ENCODE data around the gene ARHGEF4. TPM values are rescaled to one million over a fixed set of nuclear protein-coding genes. Genes with fewer than 3 reads are reported as not detected.
A peak's percentile ranks its signal among the peaks of the same experiment; 100 is the strongest.

Gene ARHGEF4
- total and polyA plus RNA-seq, 5 donors from 2014 or later, result 0.22 to 1.7 (median 0.48) TPM; not detected in 1

DNA sequence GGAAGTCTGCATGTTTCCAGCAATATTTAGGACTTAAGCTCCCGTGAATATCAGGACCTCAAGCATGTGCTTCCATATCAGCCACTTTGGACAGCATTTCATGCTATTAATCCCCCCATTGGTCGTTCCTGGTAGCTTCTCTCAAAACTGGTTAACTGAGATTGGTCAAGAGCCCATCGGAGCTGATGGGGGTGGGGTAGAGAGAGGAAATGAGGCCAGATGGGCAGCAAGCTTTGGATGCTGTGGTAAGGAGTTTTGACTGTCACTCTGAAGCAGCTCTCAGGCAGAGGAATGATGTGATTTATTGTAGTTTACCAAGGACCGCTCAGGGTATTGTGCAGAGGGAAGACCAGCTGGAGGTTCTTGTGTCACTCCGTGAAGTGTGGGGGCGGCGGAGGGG, 174.8 kb downstream of the ARHGEF4 start:
- Histone ChIP-seq H3K4me3 (ENCODE audit: low read depth, low read length) (no peak overlapping the region), H3K9me3 (ENCODE audit: control insufficient read depth in 2 of 2, low read length in 2 of 2) (no peaks in the 10 kb centered on the region), H3K4me1 (ENCODE audit: control insufficient read depth, insufficient read depth, low read length, poor library complexity, severe bottlenecking) (no peaks in the 10 kb centered on the region), H3K36me3 (ENCODE audit: control insufficient read depth, insufficient read depth, low read length) (no peaks in the 10 kb centered on the region), H3K27me3 (ENCODE audit: control insufficient read depth, insufficient read depth, low read length) (peaks cover 12% of the 10 kb centered on the region), H3K27ac (ENCODE audit: insufficient read depth, low read length, poor library complexity, severe bottlenecking) (no peak overlapping the region)
- peaks cover 30% of the 10 kb centered on the region for H3K27me3 Mint-ChIP-seq
- no peaks in the 10 kb centered on the region for H3K36me3 Mint-ChIP-seq
- ATAC-seq (ENCODE audit: low read depth in 2 of 2), result no peak
- H3K4me1 Mint-ChIP-seq, result peaks cover 0 to 3% (median 0%) of the 10 kb centered on the region in 4 donors
- peaks cover 0 to 3% (median 0%) of the 10 kb centered on the region in 7 donors for H3K9me3 Mint-ChIP-seq
- no peak overlapping the region for H3K27ac Mint-ChIP-seq
- H3K4me3 Mint-ChIP-seq, result no peak overlapping the region
- no peak for DNase-seq

DNA sequence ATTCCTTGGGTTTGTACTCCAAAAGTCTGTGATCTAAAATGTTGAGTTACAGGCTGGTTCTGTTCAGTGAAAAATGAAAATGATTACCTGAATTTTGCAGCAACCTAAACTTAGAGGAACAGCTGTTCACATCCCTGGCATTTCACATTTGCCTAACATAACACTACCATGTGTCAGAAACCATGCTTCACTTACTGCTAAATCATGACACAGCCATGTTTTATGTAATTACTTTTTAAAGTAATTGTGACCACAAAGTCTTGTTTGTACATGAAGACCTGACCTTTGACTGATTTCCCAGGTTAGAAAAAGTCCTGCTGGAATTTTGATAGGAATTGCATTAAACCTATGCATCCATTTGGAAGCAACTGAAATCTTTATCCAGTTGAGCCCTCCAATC, 177.4 kb downstream of the ARHGEF4 start:
- Mint-ChIP-seq H3K9me3 (peaks cover 0 to 3% (median 0%) of the 10 kb centered on the region in 7 donors), H3K4me1 (peaks cover 0 to 3% (median 0%) of the 10 kb centered on the region in 4 donors), H3K36me3 (no peaks in the 10 kb centered on the region), H3K4me3 (no peak overlapping the region), H3K27ac (no peak overlapping the region), H3K27me3 (peaks cover 48% of the 10 kb centered on the region)
- Histone ChIP-seq H3K27me3 (ENCODE audit: control insufficient read depth, insufficient read depth, low read length) (peaks cover 9% of the 10 kb centered on the region), H3K36me3 (ENCODE audit: control insufficient read depth, insufficient read depth, low read length) (no peaks in the 10 kb centered on the region), H3K4me3 (ENCODE audit: low read depth, low read length) (no peak overlapping the region), H3K27ac (ENCODE audit: insufficient read depth, low read length, poor library complexity, severe bottlenecking) (no peak overlapping the region), H3K9me3 (ENCODE audit: control insufficient read depth in 2 of 2, low read length in 2 of 2) (no peaks in the 10 kb centered on the region), H3K4me1 (ENCODE audit: control insufficient read depth, insufficient read depth, low read length, poor library complexity, severe bottlenecking) (no peaks in the 10 kb centered on the region)
- DNase-seq (no peak), ATAC-seq (ENCODE audit: low read depth in 2 of 2) (no peak)

DNA sequence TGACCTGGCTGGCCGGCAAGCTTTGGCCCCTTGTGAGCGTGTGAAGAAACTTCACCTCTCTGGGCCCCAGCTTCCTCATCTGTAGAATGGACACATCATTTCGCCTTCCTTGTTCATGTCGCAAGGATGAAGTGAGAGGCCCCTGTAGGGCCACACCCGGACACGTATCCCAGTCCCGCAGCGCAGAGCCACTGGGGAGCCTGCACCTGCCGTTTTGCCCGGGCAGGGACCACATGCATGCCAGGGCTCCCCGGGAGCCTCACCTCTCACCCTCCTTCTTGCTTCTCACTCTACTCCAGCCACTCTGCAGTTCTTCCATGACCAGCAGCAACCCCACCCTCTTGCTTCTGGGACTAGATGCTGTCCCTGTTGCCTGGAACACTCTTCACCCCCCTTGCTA, 179.1 kb downstream of the ARHGEF4 start:
- peaks cover 44% of the 10 kb centered on the region for H3K27me3 Mint-ChIP-seq
- DNase-seq (no peak), ATAC-seq (ENCODE audit: low read depth in 2 of 2) (no peak)
- peaks cover 4% of the 10 kb centered on the region for H3K27me3 ChIP-seq (ENCODE audit: control insufficient read depth, insufficient read depth, low read length)
- peaks cover 0 to under 1% (median 0%) of the 10 kb centered on the region in 4 donors for H3K4me1 Mint-ChIP-seq
- peaks cover 0 to 3% (median 0%) of the 10 kb centered on the region in 7 donors for H3K9me3 Mint-ChIP-seq
- H3K27ac Mint-ChIP-seq, result peak overlapping the region in 1 of 3 donors; percentile 60
- H3K36me3 Mint-ChIP-seq, result no peaks in the 10 kb centered on the region
- H3K4me1 ChIP-seq (ENCODE audit: control insufficient read depth, insufficient read depth, low read length, poor library complexity, severe bottlenecking), result no peaks in the 10 kb centered on the region
- no peak overlapping the region for H3K4me3 Mint-ChIP-seq
- H3K36me3 ChIP-seq (ENCODE audit: control insufficient read depth, insufficient read depth, low read length), result no peaks in the 10 kb centered on the region
- no peak overlapping the region for H3K27ac ChIP-seq (ENCODE audit: insufficient read depth, low read length, poor library complexity, severe bottlenecking)
- no peak overlapping the region for H3K4me3 ChIP-seq (ENCODE audit: low read depth, low read length)
- no peaks in the 10 kb centered on the region for H3K9me3 ChIP-seq (ENCODE audit: control insufficient read depth in 2 of 2, low read length in 2 of 2)

GRCh38 chr2:131016826-131017741, 180.4 kb downstream of the ARHGEF4 start:
- no peaks in the 10 kb centered on the region for H3K4me1 ChIP-seq (ENCODE audit: control insufficient read depth, insufficient read depth, low read length, poor library complexity, severe bottlenecking)
- Mint-ChIP-seq H3K4me1 (no peaks in the 10 kb centered on the region), H3K36me3 (no peaks in the 10 kb centered on the region), H3K27ac (no peak overlapping the region), H3K27me3 (peaks cover 36% of the 10 kb centered on the region), H3K4me3 (no peak overlapping the region), H3K9me3 (peaks cover 0 to 4% (median 0%) of the 10 kb centered on the region in 7 donors)
- no peaks in the 10 kb centered on the region for H3K36me3 ChIP-seq (ENCODE audit: control insufficient read depth, insufficient read depth, low read length)
- H3K4me3 ChIP-seq (ENCODE audit: low read depth, low read length), result no peak overlapping the region
- H3K9me3 ChIP-seq (ENCODE audit: control insufficient read depth in 2 of 2, low read length in 2 of 2), result no peaks in the 10 kb centered on the region
- H3K27ac ChIP-seq (ENCODE audit: insufficient read depth, low read length, poor library complexity, severe bottlenecking), result no peak overlapping the region
- H3K27me3 ChIP-seq (ENCODE audit: control insufficient read depth, insufficient read depth, low read length), result no peaks in the 10 kb centered on the region
- DNase-seq (no peak), ATAC-seq (ENCODE audit: low read depth in 2 of 2) (no peak)

GRCh38 chr2:131022731-131023130, 186.0 kb downstream of the ARHGEF4 start:
- no peak for DNase-seq
- Histone ChIP-seq H3K9me3 (ENCODE audit: control insufficient read depth in 2 of 2, low read length in 2 of 2) (peaks cover 0 to 3% of the 10 kb centered on the region in 2 experiments), H3K4me1 (ENCODE audit: control insufficient read depth, insufficient read depth, low read length, poor library complexity, severe bottlenecking) (no peaks in the 10 kb centered on the region), H3K27me3 (ENCODE audit: control insufficient read depth, insufficient read depth, low read length) (peaks cover 1% of the 10 kb centered on the region), H3K4me3 (ENCODE audit: low read depth, low read length) (no peak overlapping the region), H3K27ac (ENCODE audit: insufficient read depth, low read length, poor library complexity, severe bottlenecking) (no peak overlapping the region), H3K36me3 (ENCODE audit: control insufficient read depth, insufficient read depth, low read length) (no peaks in the 10 kb centered on the region)
- Mint-ChIP-seq H3K36me3 (no peaks in the 10 kb centered on the region), H3K27ac (no peak overlapping the region), H3K4me1 (no peaks in the 10 kb centered on the region), H3K9me3 (peaks cover 0 to 7% (median under 1%) of the 10 kb centered on the region in 7 donors), H3K27me3 (peaks cover 32% of the 10 kb centered on the region), H3K4me3 (no peak overlapping the region)
- ATAC-seq (ENCODE audit: low read depth in 2 of 2), result no peak

GRCh38 chr2:131023758-131024157, 187.0 kb downstream of the ARHGEF4 start:
- H3K4me1 Mint-ChIP-seq, result no peaks in the 10 kb centered on the region
- Histone ChIP-seq H3K9me3 (ENCODE audit: control insufficient read depth in 2 of 2, low read length in 2 of 2) (peaks cover 0 to 5% of the 10 kb centered on the region in 2 experiments), H3K4me1 (ENCODE audit: control insufficient read depth, insufficient read depth, low read length, poor library complexity, severe bottlenecking) (no peaks in the 10 kb centered on the region), H3K4me3 (ENCODE audit: low read depth, low read length) (no peak overlapping the region), H3K36me3 (ENCODE audit: control insufficient read depth, insufficient read depth, low read length) (no peaks in the 10 kb centered on the region), H3K27ac (ENCODE audit: insufficient read depth, low read length, poor library complexity, severe bottlenecking) (no peak overlapping the region), H3K27me3 (ENCODE audit: control insufficient read depth, insufficient read depth, low read length) (peaks cover 1% of the 10 kb centered on the region)
- ATAC-seq (ENCODE audit: low read depth in 2 of 2) (no peak), DNase-seq (no peak)
- H3K4me3 Mint-ChIP-seq, result no peak overlapping the region
- H3K27ac Mint-ChIP-seq, result no peak overlapping the region
- no peaks in the 10 kb centered on the region for H3K36me3 Mint-ChIP-seq
- peaks cover 22% of the 10 kb centered on the region for H3K27me3 Mint-ChIP-seq
- peaks cover 0 to 7% (median 0%) of the 10 kb centered on the region in 7 donors for H3K9me3 Mint-ChIP-seq

DNA sequence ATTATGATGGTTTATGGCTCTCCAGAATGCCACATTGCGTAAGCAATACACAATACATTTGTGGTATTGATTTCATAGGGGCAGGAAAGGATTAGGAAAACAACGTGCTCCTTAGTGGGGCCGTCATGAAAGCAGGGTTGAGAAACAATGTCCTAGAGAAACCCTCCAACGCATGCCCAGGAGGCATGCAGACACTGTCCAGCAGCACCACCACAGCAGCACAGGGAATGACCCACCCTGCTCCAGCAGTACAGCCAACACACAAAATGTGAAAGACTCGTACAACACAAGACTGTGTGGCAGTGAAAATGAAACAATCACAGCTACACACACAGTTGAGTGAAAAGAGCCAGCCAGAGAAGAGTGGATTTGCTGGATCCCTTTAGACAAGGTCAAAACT, 190.2 kb downstream of the ARHGEF4 start:
- Histone ChIP-seq H3K36me3 (ENCODE audit: control insufficient read depth, insufficient read depth, low read length) (no peaks in the 10 kb centered on the region), H3K4me1 (ENCODE audit: control insufficient read depth, insufficient read depth, low read length, poor library complexity, severe bottlenecking) (no peaks in the 10 kb centered on the region), H3K27ac (ENCODE audit: insufficient read depth, low read length, poor library complexity, severe bottlenecking) (no peak overlapping the region), H3K27me3 (ENCODE audit: control insufficient read depth, insufficient read depth, low read length) (peaks cover 1% of the 10 kb centered on the region), H3K4me3 (ENCODE audit: low read depth, low read length) (no peak overlapping the region), H3K9me3 (ENCODE audit: control insufficient read depth in 2 of 2, low read length in 2 of 2) (peaks cover 0 to 5% of the 10 kb centered on the region in 2 experiments)
- Mint-ChIP-seq H3K9me3 (peaks cover 0 to 7% (median 1%) of the 10 kb centered on the region in 7 donors), H3K36me3 (no peaks in the 10 kb centered on the region), H3K27ac (no peak overlapping the region), H3K27me3 (peaks cover 23% of the 10 kb centered on the region), H3K4me1 (no peaks in the 10 kb centered on the region), H3K4me3 (no peak overlapping the region)
- DNase-seq, result no peak
- no peak for ATAC-seq (ENCODE audit: low read depth in 2 of 2)
